CD4-positive, CD25-positive, alpha-beta regulatory T cell (primary cell): ENCODE data around the gene ZNF254. TPM values are rescaled to one million over a fixed set of nuclear protein-coding genes. Genes with fewer than 3 reads are reported as not detected.
"Not testable (repeated sequence)": the region's sequence is repeated elsewhere in the genome, so short reads cannot be mapped to it uniquely, and the experiment has no call there.

Experiments
- ATAC-seq, 2 donors: fragments of 150-1000 bp; cut with Tn5 transposase; one replicate each; pipeline ENCODE4 v1.10.0; 2021; ENCODE audit warnings: low read depth in 2 of 2, moderate number of reproducible peaks in 2 of 2, moderate library complexity in 1 of 2
- DNase-seq, 3 donors: peaks; one replicate each; pipeline versions ENCODE4 v3.0.0 to v3.0.0-alpha.2; 2012 to 2022; ENCODE audit warnings: mixed read lengths in 1 of 3
- H3K27ac ChIP-seq: one replicate; pipeline ENCODE4 v1.7.0; 2013; ENCODE audit warnings: mild to moderate bottlenecking, low read length; ENCODE audit not compliant: insufficient read depth, poor library complexity, severe bottlenecking
- H3K27me3 ChIP-seq: one replicate; pipeline ENCODE4 v1.7.0; 2013; ENCODE audit warnings: low read length; ENCODE audit not compliant: control insufficient read depth, insufficient read depth
- H3K36me3 ChIP-seq: one replicate; pipeline ENCODE4 v1.7.0; 2013; ENCODE audit warnings: mild to moderate bottlenecking, low read length, moderate library complexity; ENCODE audit not compliant: control insufficient read depth, insufficient read depth
- H3K4me1 ChIP-seq: 2 replicates; pipeline ENCODE4 v1.7.0; 2013; ENCODE audit warnings: mild to moderate bottlenecking, low read length; ENCODE audit not compliant: insufficient read depth, control insufficient read depth, poor library complexity, severe bottlenecking
- H3K4me3 ChIP-seq: one replicate; pipeline ENCODE4 v1.7.0; 2013; ENCODE audit warnings: low read depth, mild to moderate bottlenecking, low read length, moderate library complexity
- H3K9me3 ChIP-seq, 2 experiments: 1 replicate in 1 of 2; 2 replicates in 1 of 2; pipeline ENCODE4 v1.7.0; 2013; ENCODE audit warnings: low read length in 2 of 2, mild to moderate bottlenecking in 1 of 2, moderate library complexity in 1 of 2; ENCODE audit not compliant: control insufficient read depth in 2 of 2
- H3K27ac Mint-ChIP-seq, 3 donors: one replicate each; pipeline ENCODE4 v1.8.0; 2020 to 2022; ENCODE audit warnings: mild to moderate bottlenecking in 3 of 3, mixed read lengths in 3 of 3, moderate library complexity in 2 of 3
- H3K27me3 Mint-ChIP-seq: one replicate; pipeline ENCODE4 v1.8.0; 2022; ENCODE audit warnings: mild to moderate bottlenecking, mixed read lengths
- H3K36me3 Mint-ChIP-seq: one replicate; pipeline ENCODE4 v1.8.0; 2020; ENCODE audit warnings: mixed read lengths
- H3K4me1 Mint-ChIP-seq, 4 donors: one replicate each; pipeline ENCODE4 v1.8.0; 2020 to 2022; ENCODE audit warnings: mixed read lengths in 4 of 4, mild to moderate bottlenecking in 1 of 4
- H3K4me3 Mint-ChIP-seq, 4 donors: one replicate each; pipeline ENCODE4 v1.8.0; 2020 to 2022; ENCODE audit warnings: mild to moderate bottlenecking in 4 of 4, mixed read lengths in 4 of 4, moderate library complexity in 3 of 4
- H3K9me3 Mint-ChIP-seq, 7 donors: one replicate each; pipeline ENCODE4 v1.8.0; 2020 to 2022; ENCODE audit warnings: mixed read lengths in 7 of 7, mild to moderate bottlenecking in 3 of 7, moderate library complexity in 2 of 7
- polyA plus RNA-seq, 4 donors: library from polyadenylated mRNA; unstranded; fragments of 300-500 nt; fragmentation: Illumina TruSeq; gene quantifications; one replicate each; pipeline ENCODE4 v1.2.3, GENCODE V29; 2021
- total RNA-seq: library from RNA; stranded (reverse); gene quantifications from one replicate; pipeline ENCODE4 v1.2.3, GENCODE V29; 2022

Gene ZNF254
- total RNA-seq (11.0 TPM), polyA plus RNA-seq (1 to 10 TPM; 5.5 to 7.1 (median 6.5) TPM)

DNA sequence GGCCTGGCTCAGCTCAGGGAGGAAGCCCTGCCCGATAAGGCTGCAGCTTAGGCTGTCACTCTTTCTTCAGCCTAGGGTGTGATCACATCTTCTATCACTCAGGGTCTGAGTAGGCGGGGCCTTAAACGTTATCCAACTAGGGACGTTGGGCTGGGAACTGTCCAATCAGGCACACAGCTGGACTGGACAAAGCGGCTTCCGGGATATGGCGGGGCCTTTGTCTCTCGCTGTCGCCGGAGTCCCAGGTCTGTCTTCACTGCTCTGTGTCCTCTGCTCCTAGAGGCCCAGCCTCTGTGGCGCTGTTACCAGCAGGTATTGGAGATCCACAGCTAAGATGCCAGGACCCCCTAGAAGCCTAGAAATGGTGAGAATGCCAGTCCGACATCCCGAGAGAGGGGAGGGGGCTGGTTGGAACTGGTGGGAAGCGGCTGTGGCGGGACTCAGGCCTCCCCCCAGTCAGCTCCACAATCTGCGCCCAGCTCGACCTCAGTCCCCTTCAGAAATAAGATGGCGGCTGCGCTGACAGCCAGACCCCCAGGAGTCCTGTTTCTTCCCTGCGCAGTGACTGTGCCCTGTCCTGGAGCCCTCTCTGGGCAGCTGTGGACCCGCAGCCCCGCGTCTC is at the start of gene ZNF254:
TSS of gene ZNF254 (plus strand) at position 214 of the 622 bp plus-strand sequence. CDS start at position 335, 121 bp downstream.
- Histone ChIP-seq H3K4me1 (peaks cover 5% of the 10 kb centered on the region), H3K27me3 (no peaks in the 10 kb centered on the region), H3K36me3 (no peaks in the 10 kb centered on the region), H3K9me3 (no peaks in the 10 kb centered on the region), H3K27ac (peak within 1 kb of the TSS; percentile 51), H3K4me3 (peak within 1 kb of the TSS; percentile 77)
- Mint-ChIP-seq H3K4me3 (peak within 1 kb of the TSS; percentile 88 to 99 (median 96)), H3K27me3 (no peaks in the 10 kb centered on the region), H3K4me1 (peaks cover 2 to 19% (median 16%) of the 10 kb centered on the region in 4 donors), H3K36me3 (peaks cover 8% of the 10 kb centered on the region), H3K9me3 (peaks cover 0 to 4% (median 2%) of the 10 kb centered on the region in 7 donors), H3K27ac (peak within 1 kb of the TSS; percentile 94 to 97 (median 95))
- DNase-seq (peak; percentile 48 to 93 (median 70)), ATAC-seq (peak; percentile 97 to 99)

- Mint-ChIP-seq H3K4me3 (peak overlapping the region in 1 of 4 donors; percentile 32), H3K27ac (peak overlapping the region in 2 of 3 donors; percentile 40 to 79), H3K27me3 (no peaks in the 10 kb centered on the region), H3K4me1 (peaks cover 11 to 56% (median 50%) of the 10 kb centered on the region in 4 donors), H3K9me3 (peaks cover 0 to 4% (median 0%) of the 10 kb centered on the region in 7 donors), H3K36me3 (peaks cover 44% of the 10 kb centered on the region)
- ATAC-seq (no peak), DNase-seq (no peak)
- Histone ChIP-seq H3K4me1 (peaks cover 8% of the 10 kb centered on the region), H3K27me3 (no peaks in the 10 kb centered on the region), H3K9me3 (no peaks in the 10 kb centered on the region), H3K27ac (no peak overlapping the region), H3K36me3 (peaks cover 33% of the 10 kb centered on the region), H3K4me3 (no peak overlapping the region)
These were observed 46.4 kb upstream of the ZNF254 start for GRCh38 chr19:24040621-24041020.

DNA sequence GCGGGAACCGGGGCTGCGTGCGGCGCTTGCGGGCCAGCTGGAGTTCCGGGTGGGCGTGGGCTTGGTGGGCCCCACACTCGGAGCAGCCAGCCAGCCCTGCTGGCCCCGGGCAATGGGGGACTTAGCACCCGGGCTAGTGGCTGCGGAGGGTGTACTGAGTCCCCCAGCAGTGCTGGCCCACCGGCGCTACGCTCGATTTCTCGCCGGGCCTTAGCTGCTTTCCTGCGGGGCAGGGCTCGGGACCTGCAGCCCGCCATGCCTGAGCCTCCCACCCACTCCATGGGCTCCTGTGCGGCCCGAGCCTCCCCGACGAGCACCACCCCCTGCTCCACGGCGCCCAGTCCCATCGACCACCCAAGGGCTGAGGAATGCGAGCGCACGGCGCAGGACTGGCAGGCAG is 45.7 kb upstream of the ZNF254 start:
- not testable (repeated sequence) for H3K9me3 ChIP-seq, H3K4me3 Mint-ChIP-seq, H3K4me1 ChIP-seq, DNase-seq, H3K27ac Mint-ChIP-seq, H3K27ac ChIP-seq, H3K27me3 Mint-ChIP-seq, H3K4me3 ChIP-seq, H3K27me3 ChIP-seq, H3K9me3 Mint-ChIP-seq, ATAC-seq
- Mint-ChIP-seq H3K4me1 (peaks cover 7 to 49% (median 44%) of the 10 kb centered on the region in 4 donors), H3K36me3 (peaks cover 42% of the 10 kb centered on the region)
- peaks cover 31% of the 10 kb centered on the region for H3K36me3 ChIP-seq

DNA sequence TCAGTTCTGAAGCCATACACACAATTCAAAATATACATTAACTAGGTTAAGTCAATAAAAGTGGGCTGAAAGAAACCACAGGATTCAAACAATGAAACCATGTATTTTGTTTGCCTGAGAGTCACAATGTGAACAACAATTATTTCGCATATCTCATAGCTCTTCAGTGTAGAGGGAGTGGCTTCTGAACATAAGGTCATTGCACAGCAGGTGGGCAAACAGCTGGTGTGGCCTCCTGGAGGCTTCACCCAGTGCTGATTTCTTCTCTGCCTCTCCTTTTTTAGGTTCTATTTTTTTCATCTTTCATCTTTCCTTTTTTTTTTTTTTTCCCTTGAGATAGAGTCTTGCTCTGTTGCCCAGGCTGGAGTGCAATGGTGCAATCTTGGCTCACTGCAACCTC is 40.4 kb upstream of the ZNF254 start:
- peaks cover 0 to 2% (median 0%) of the 10 kb centered on the region in 7 donors for H3K9me3 Mint-ChIP-seq
- H3K27me3 Mint-ChIP-seq, result no peaks in the 10 kb centered on the region
- Histone ChIP-seq H3K27ac (no peak overlapping the region), H3K36me3 (peaks cover 57% of the 10 kb centered on the region), H3K9me3 (no peaks in the 10 kb centered on the region), H3K4me1 (no peaks in the 10 kb centered on the region), H3K27me3 (no peaks in the 10 kb centered on the region), H3K4me3 (no peak overlapping the region)
- ATAC-seq (no peak), DNase-seq (no peak)
- H3K36me3 Mint-ChIP-seq, result peaks cover 61% of the 10 kb centered on the region
- peaks cover 0 to 17% (median 15%) of the 10 kb centered on the region in 4 donors for H3K4me1 Mint-ChIP-seq
- peak overlapping the region in 2 of 3 donors; percentile 47 to 76 for H3K27ac Mint-ChIP-seq
- H3K4me3 Mint-ChIP-seq, result peak overlapping the region in 1 of 4 donors; percentile 32

DNA sequence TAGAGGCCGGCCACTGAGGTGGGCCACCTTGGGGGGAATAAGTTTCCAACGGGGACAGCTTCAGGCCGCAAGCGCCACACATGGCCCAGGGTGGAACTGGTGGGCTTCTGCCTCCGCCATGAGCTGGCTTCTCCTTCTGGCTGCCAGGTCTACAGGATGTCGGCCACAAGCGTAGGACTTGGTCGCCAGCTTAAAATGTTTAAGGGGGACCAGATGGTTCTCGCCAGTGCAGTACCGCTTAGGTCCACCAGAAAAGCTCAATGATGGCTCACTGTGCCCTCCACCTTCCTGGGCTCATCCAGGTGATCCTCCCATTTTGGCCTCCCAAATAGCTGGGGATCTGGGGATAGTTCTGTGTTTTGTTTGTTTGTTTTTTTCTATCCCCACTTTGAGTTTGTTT is 38.7 kb upstream of the ZNF254 start:
- no peaks in the 10 kb centered on the region for H3K27me3 ChIP-seq
- no peak for ATAC-seq
- peaks cover 69% of the 10 kb centered on the region for H3K36me3 ChIP-seq
- no peaks in the 10 kb centered on the region for H3K4me1 ChIP-seq
- Mint-ChIP-seq H3K36me3 (peaks cover 62% of the 10 kb centered on the region), H3K4me3 (no peak overlapping the region), H3K27me3 (no peaks in the 10 kb centered on the region), H3K27ac (no peak overlapping the region), H3K4me1 (peaks cover 0 to 12% (median 8%) of the 10 kb centered on the region in 4 donors), H3K9me3 (peaks cover 0 to 2% (median 0%) of the 10 kb centered on the region in 7 donors)
- DNase-seq, result no peak
- no peak overlapping the region for H3K27ac ChIP-seq
- no peaks in the 10 kb centered on the region for H3K9me3 ChIP-seq
- no peak overlapping the region for H3K4me3 ChIP-seq

DNA sequence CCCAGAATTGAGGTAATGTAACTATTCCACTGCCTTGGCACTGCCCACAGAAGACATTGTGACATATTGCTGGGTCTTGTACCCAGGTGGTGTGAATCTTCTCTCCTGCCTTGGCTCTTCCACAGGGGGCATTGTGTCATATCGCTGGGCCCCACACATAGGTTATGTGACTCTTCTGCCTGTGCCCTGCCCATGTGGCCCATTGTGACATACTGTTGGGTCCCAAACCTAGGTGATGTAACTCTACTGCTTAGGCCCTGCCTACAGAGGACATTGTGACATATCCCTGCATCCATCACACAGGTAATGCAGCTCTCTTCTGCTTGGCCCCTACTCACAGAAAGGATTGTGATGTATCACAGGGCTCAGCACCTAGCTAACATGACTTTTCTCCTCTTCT is 37.5 kb upstream of the ZNF254 start:
- Histone ChIP-seq H3K36me3 (peaks cover 78% of the 10 kb centered on the region), H3K27me3 (no peaks in the 10 kb centered on the region), H3K27ac (no peak overlapping the region), H3K4me1 (no peaks in the 10 kb centered on the region), H3K4me3 (no peak overlapping the region), H3K9me3 (no peaks in the 10 kb centered on the region)
- DNase-seq (no peak), ATAC-seq (no peak)
- peaks cover 74% of the 10 kb centered on the region for H3K36me3 Mint-ChIP-seq
- peaks cover 0 to 13% (median 10%) of the 10 kb centered on the region in 4 donors for H3K4me1 Mint-ChIP-seq
- no peak overlapping the region for H3K4me3 Mint-ChIP-seq
- H3K27me3 Mint-ChIP-seq, result no peaks in the 10 kb centered on the region
- peaks cover 0 to 2% (median 0%) of the 10 kb centered on the region in 7 donors for H3K9me3 Mint-ChIP-seq
- peak overlapping the region in 1 of 3 donors; percentile 45 for H3K27ac Mint-ChIP-seq

DNA sequence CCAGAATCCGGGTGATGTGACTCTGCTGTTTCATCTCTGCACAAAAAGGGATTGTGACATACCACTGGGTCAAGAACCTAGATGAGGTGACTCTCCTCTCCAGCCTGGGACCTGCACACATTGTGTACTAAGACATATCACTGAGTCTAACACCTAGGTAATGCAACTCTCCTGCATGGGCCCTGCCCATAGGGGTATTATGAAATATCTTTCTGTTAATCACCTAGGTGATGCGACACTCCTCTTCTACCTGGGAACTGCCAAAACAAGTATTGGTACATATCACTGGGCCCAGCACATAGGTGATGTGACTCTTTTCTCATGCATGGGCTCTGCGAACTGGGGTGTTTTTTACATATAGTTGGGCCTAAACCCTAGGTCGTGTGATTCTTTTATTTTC is 35.5 kb upstream of the ZNF254 start:
- H3K27me3 Mint-ChIP-seq, result no peaks in the 10 kb centered on the region
- peaks cover 0 to 13% (median 9%) of the 10 kb centered on the region in 4 donors for H3K4me1 Mint-ChIP-seq
- H3K9me3 Mint-ChIP-seq, result peaks cover 0 to 2% (median 0%) of the 10 kb centered on the region in 7 donors
- Histone ChIP-seq H3K4me3 (no peak overlapping the region), H3K4me1 (no peaks in the 10 kb centered on the region), H3K36me3 (peaks cover 76% of the 10 kb centered on the region), H3K27ac (no peak overlapping the region), H3K9me3 (no peaks in the 10 kb centered on the region), H3K27me3 (no peaks in the 10 kb centered on the region)
- peaks cover 74% of the 10 kb centered on the region for H3K36me3 Mint-ChIP-seq
- ATAC-seq (no peak), DNase-seq (no peak)
- H3K27ac Mint-ChIP-seq, result peak overlapping the region in 1 of 3 donors; percentile 28
- H3K4me3 Mint-ChIP-seq, result no peak overlapping the region

- Histone ChIP-seq H3K9me3 (no peaks in the 10 kb centered on the region), H3K27me3 (no peaks in the 10 kb centered on the region), H3K27ac (no peak overlapping the region), H3K4me3 (no peak overlapping the region), H3K36me3 (peaks cover 79% of the 10 kb centered on the region), H3K4me1 (no peaks in the 10 kb centered on the region)
- H3K4me1 Mint-ChIP-seq, result peaks cover 0 to 13% (median 9%) of the 10 kb centered on the region in 4 donors
- H3K4me3 Mint-ChIP-seq, result no peak overlapping the region
- H3K27me3 Mint-ChIP-seq, result no peaks in the 10 kb centered on the region
- DNase-seq (no peak), ATAC-seq (no peak)
- peaks cover 72% of the 10 kb centered on the region for H3K36me3 Mint-ChIP-seq
- no peak overlapping the region for H3K27ac Mint-ChIP-seq
- no peaks in the 10 kb centered on the region for H3K9me3 Mint-ChIP-seq
These were observed 34.2 kb upstream of the ZNF254 start for GRCh38 chr19:24052811-24053210.
